Neural progenitor cell (in vitro differentiated cells): ENCODE measurements around the gene SPESP1.

ENCODE experiments used
- EZH2 ChIP-seq: fragments of 200-600 bp; sonication (generic); IDR thresholded peaks from 2 replicates; pipeline ENCODE4 v1.6.1; 2017; ENCODE audit warnings: antibody characterized with exemption, mild to moderate bottlenecking, moderate library complexity
- EZH2phosphoT487 ChIP-seq: fragments of 200-600 bp; sonication (generic); IDR thresholded peaks from 2 replicates; pipeline ENCODE4 v1.6.1; 2017; ENCODE audit warnings: antibody characterized with exemption
- TF ChIP-seq, protein P1 (sequence below): fragments of 200-600 bp; sonication (generic); IDR thresholded peaks from 2 replicates; pipeline ENCODE4 v1.5.1; 2017; ENCODE audit warnings: antibody characterized with exemption, mild to moderate bottlenecking

DNA sequence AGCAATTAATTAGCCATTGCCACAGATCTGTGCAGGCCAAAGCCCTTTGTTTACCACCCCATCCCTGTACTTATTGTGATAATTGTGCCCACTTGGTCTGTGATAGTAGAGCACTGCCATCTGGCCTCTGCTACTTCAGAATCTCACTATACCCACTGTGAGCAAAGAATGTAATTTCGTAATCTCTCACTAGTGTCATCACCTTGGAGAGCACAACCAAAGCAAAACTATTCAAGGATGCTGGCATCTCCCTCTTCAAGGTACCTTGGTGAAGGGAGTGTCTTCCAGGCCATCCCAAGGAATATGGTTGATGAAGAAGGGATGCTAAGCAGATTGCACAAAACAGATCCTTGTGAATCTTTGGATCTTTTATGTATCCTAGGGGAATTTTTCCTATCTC lies 49.5 kb downstream of the SPESP1 start:
- TF ChIP-seq EZH2, result no peak
- no peak for TF ChIP-seq EZH2phosphoT487
- TF ChIP-seq, protein P1, sequence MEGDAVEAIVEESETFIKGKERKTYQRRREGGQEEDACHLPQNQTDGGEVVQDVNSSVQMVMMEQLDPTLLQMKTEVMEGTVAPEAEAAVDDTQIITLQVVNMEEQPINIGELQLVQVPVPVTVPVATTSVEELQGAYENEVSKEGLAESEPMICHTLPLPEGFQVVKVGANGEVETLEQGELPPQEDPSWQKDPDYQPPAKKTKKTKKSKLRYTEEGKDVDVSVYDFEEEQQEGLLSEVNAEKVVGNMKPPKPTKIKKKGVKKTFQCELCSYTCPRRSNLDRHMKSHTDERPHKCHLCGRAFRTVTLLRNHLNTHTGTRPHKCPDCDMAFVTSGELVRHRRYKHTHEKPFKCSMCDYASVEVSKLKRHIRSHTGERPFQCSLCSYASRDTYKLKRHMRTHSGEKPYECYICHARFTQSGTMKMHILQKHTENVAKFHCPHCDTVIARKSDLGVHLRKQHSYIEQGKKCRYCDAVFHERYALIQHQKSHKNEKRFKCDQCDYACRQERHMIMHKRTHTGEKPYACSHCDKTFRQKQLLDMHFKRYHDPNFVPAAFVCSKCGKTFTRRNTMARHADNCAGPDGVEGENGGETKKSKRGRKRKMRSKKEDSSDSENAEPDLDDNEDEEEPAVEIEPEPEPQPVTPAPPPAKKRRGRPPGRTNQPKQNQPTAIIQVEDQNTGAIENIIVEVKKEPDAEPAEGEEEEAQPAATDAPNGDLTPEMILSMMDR, result no peak
